GM21529 (cell line): ENCODE measurements around the gene ZSCAN31.
A peak's percentile ranks its signal among the peaks of the same experiment; 100 is the strongest.
"Not testable (repeated sequence)": the region's sequence is repeated elsewhere in the genome, so short reads cannot be mapped to it uniquely, and the experiment has no call there.

Source experiments
- ATAC-seq: cut with Tn5 transposase; IDR thresholded peaks from one replicate; pipeline ENCODE4 v1.9.1; 2021; ENCODE audit not compliant: unreplicated experiment

ZSCAN31 gene

DNA sequence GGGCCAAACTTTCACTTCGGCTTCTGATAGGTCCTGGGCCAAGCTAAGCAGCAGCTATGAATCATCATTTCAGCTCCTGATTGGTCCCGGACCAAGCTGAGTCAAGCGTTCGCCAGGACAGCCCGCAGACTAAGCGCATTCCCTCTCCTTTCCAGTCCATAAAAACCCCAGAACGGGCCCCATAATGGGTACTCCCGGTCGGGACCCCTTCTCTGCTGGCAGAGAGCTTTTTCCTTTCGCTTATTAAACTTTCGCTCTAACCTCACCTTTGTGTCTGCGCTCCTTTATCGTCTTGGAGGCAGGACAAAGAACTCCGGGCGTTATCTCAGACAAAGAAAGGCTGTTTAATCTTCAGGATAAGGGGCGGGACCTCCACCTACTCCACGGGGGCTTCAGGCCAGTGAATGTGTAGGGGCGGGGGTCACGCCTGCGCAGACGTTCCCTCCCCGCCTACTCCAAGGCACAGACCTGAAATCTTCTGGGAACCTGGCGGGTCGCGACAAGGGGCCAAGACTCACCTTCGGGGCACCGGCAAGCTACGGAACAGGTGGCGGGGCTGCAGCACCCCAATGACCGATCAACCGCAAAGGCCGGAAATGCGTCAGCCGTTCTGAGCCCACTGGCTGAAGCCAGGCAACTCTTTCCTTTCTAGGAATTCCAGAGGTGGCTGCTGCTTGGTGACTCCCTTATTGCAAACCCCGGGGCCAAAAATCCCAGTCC is at the start of gene ZSCAN31:
TSS of gene ZSCAN31 (minus strand) at position 585 of the 720 bp plus-strand sequence. CDS start 6,465 bp downstream, outside the sequence.
- peak; percentile 89 for ATAC-seq

- no peak for ATAC-seq
Observed at GRCh38 chr6:28384143-28384533, 48.2 kb upstream of the ZSCAN31 start.

- peak; percentile 89 for ATAC-seq
Observed at GRCh38 chr6:28383235-28384142, 47.5 kb upstream of the ZSCAN31 start.

DNA sequence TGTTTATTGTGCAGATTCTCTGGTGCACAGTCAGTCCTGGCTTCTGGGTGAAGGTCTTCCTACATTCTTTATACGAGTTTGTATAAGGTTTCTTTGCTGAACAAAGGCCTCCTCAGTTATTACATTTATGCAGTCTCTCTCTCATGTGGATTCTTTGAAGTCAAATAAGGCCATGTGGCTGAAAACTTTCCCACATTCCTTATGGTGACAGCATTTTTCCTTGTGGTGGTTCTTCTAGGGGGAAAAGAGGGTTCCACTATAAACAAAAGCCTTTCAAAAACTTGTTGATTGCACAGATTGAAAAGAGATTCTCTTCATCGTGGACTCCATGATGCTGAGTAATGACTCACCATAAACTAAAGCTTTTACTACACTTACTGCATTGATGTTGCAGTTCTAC is 44.4 kb upstream of the ZSCAN31 start:
- no peak for ATAC-seq

DNA sequence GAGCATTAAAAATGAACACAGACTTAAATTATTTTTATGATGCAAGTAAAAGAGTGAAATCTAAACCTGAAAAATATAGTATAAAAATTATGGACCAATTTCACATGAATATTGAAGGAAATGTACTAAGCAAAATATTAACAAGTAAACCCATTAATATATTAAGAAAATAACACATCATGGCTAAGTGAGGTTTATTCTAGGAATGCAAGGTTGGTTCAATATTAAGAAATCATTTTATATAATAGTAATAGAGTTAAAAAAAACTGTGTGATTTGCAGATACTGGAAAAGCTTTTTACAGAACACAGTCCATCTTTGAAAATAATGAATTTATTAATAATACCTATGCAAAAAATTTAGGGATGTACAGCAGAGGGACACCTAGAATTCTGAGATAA is 42.7 kb upstream of the ZSCAN31 start:
- no peak for ATAC-seq

DNA sequence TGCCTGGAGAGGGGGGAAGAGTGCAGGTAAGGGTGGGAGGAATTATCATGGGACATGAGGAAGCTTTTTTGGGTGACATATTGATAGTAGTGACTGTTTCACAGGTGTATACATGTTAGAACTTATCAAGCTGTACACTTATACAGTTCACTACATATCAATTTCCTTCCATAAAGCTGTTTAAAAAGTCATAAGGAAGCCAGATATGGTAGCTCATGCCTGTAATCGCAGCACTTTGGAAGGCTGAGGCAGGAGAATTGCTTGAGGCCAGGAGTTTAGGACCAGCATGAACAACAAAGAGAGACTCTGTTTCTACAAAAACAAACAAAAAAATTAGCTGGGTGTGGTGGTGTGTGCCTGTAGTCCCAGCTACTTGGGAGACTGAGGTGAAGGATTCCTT is 41.9 kb upstream of the ZSCAN31 start:
- no peak for ATAC-seq

- no peak for ATAC-seq
Observed at GRCh38 chr6:28373925-28374324, 38.0 kb upstream of the ZSCAN31 start.

DNA sequence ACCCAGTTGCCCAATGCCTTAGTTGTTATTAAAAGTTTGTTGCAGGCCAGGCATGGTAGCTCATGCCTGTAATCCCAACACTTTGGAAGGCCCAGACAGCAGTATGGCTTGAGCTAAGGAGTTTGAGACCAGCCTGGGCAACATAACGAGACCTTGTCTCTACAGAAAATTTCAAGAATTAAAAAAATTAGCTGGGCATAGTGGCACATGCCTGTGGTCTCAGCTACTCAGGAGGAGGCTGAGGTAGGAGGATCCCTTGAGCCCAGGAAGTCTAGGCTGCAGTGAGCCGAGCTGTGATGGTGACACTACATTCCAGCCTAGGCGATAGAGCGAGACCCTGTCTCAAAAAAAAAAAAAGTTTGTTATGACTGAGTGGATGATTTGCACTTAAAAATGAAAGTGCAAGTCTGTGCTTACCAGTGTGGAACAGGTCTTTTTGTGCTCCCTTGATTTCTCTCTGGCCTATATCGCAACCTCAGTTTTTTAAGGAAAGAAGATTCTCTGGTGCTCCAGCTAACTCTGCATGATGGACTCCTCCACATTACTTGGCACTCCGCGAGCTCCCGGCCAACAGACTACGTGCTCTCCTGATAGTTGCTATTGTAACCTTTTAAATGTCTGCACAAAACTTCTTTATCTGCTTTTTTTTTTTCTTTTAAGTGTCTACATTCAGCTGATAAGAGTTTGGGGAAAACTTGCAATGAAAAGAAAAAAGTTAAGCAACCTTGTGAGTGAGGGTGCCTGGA is 35.9 kb upstream of the ZSCAN31 start:
- ATAC-seq: peak; percentile 74

- no peak for ATAC-seq
Observed at GRCh38 chr6:28371280-28371679, 35.3 kb upstream of the ZSCAN31 start.

- ATAC-seq: no peak
Observed at GRCh38 chr6:28370440-28370839, 34.5 kb upstream of the ZSCAN31 start.

GRCh38 chr6:28369463-28369862 is 33.5 kb upstream of the ZSCAN31 start:
- ATAC-seq: no peak

- peak; percentile 79 for ATAC-seq
Observed at GRCh38 chr6:28368522-28368921, 32.6 kb upstream of the ZSCAN31 start.

- not testable (repeated sequence) for ATAC-seq
Observed at GRCh38 chr6:28365590-28365989, 29.6 kb upstream of the ZSCAN31 start.

DNA sequence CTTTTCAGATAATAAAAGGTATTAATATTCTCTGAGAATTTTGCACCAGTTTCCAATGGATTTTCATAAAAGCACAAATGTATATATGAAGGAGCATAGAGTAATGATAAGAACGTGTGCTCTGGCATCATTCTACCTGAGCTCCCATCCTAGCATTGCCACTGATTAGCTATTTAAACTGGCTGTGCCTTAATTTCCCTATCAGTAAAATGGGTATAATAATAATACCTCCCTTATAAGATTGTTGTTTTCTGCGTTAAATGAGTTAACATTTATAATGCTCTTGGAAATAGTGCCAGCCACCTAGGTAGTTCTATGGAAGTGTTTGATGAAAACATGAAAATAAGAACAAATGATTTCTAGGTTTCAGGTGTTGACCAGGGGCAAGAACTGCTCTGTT is 25.0 kb upstream of the ZSCAN31 start:
- ATAC-seq: no peak

- not testable (repeated sequence) for ATAC-seq
Observed at GRCh38 chr6:28359562-28359961, 23.6 kb upstream of the ZSCAN31 start.

DNA sequence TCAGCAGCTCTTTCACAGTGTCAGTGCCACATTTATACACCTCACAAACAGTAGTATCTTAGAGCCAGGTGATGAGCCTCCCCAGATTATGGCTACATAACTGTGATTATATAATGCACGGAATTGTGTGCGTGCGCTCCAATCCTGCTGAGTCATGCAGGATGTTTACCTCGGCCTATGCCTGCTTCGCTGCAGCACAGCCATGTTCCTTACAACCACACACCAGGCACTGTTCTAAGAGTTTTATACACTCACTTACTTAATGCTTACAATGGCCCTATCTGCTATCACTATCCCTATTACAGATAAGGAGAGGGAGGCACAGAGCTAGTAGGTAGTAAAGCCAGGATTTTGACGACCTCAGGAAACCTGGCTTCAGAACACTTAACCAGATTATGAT is 21.1 kb upstream of the ZSCAN31 start:
- ATAC-seq: no peak

DNA sequence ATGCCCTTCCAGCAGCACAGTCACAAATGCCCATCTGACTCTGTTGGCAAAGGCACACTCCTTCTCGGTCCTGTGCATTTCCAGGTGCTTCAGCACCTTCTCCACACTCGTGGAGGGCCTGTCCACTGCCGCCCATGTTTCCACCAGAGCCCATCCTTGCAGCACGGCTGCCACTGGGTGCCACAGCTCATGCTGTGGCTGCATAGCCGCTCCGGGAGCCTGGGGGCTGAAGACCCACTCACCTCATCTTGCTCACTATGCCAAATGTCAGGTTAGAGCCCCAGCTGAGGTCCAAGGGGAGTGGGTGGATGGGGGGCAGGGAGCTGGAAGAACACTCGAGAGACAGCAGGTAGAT is 20.7 kb upstream of the ZSCAN31 start:
- no peak for ATAC-seq

- ATAC-seq: peak; percentile 79
Observed at GRCh38 chr6:28355743-28356665, 20.1 kb upstream of the ZSCAN31 start.

DNA sequence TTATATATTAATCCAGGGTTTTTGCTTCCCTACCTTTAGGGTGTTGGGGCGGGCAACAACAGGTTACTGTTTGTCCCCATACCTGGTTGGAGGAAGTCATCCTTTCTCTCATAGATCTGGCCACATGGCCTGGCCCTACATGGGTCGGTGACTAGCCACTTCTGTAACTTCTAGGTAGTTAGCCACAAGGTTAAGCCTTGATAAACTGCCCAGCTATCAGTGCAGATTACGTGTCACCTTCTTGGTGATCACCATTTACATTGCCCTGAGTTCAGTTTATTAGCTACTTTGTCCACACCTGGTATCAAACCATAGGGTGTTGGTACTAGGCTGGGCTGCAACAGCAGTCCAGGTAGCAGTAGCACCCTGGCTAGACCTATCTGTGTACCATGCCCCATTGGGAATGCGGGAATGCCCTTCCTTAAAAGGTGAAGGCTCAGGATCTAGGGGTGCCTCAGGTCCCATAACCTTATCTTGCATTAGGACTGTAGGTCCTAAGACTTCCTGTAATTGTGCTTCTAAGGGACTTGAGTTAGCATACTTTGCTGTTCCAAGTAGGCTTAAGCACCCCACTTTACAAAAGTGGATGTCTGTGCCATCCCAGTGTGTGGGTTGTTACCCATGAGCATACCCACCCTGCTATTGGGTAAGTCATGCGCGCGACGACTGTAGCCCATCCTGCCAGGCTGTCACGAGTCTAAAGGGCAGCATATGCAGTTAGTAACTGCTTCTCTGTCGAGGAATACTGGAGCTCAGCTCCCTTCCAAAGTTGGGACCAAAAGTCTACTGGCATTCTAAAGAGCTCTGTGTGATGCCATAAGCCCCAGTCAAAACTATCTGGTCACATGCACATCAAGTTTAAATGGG is 19.0 kb upstream of the ZSCAN31 start:
- ATAC-seq: no peak
